ENCODE measurements around the gene MTHFD2L.

Gene MTHFD2L

DNA sequence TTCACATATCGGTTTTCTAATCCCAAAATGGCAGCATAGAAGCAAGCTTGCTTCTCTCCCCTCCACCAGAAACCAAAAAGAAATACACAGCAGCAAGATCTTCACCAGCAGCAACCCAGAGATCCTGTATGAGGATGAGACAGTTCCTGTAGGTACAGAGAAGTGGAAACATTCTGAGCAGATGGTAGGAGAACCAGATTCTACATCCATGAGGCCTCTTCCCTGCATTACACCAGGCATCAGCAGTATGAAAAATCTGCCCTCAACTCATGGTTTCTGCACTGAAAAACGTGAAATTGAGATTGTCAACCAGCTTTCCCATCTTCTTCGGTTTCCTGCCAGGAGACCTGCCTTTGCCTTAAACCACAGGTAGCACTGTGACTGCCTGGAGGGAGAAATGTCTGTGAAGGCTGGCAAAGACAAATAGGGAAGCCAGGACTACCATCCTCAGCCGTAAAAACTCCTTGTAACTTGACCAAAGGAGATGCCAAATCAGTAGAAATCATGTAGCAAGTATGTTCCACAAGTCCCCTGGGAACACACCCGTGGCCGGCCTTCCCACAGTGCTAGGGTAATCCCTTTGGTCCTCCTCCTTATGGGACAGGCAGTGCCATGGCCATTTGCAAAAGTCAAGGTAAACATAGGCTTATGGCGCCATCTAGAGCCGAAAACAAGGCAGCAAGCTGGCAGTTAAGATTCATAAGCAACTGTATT lies 24.0 kb upstream of the MTHFD2L start:
- peak; percentile 67 for DNase-seq

DNA sequence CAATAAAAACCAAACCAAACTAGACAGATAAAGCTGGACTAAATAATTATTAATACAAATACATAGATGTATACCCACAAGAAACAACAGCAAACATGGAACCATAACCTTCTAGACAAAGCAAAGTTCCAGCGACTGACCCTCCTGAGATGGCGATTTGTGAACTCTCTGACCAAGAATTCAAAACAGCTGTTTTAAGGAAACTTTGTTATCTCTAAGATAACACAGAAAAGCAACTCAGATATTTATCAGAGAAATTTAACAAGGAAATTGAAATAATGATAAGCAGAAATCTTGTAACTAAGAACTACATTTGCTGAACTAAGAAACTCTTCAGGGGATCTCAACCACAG lies 23.4 kb upstream of the MTHFD2L start:
- no peak for DNase-seq

DNA sequence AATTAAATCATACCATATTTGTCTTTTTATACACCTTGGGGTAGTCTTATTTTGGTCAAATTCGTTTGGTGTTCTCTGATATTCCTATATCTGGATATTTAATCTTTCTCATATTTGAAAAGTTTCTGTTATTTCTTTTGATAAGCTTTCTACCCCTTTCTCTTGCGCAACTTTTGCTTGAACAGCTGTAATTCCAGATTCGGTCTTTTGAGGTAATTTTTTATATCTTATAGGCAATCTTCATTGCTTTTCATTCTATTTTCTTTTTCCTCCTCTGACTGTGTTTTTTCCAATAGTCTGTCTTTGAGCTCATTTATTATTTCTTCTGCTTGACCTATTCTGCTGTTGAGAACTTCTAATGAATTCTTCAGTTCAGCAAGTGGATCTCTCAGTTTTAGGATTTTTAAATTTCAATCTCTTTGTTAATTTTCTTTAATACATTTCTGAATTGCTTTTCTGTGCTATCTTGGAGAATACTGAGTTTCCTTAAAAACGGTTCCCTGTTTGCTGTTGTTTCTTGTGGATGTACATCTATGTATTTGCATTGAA lies 11.3 kb upstream of the MTHFD2L start:
- no peak for DNase-seq

DNA sequence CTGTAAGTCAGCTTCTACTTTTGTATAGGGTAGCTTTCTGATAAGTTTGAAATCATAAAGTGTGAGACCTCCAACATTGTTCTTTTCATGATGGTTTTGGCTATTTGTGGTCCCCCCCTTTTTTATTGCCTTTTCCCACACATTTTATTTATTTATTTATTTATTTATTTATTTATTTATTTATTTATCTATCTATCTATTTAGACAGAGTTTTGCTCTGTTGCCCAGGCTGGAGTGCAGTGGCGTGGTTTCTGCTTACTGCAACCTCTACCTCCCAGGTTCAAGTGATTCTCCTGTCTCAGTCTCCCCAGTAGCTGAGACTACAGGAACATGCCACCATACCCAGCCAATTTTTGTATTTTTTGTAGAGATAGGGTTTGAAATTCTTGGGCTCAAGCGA lies 9.7 kb upstream of the MTHFD2L start:
- no peak for DNase-seq

DNA sequence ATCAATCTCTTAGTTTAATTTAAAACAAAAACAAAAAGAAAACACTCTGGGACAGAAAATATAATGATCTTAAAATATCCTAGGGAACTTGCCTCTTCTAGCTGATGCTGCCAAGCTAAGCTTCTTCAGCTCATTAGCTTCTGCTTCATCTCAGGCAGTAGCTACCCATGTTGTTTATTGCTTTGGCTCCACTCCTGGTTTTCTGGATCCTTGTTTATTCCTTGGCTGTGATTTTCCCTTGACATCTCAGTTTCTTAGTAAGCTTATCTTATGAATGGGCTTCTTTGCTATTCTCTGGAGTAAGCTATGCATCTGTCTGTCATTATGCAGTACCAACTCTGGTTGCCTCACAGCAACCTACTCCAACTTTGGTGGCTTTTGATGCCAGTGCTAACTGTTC lies 5.1 kb upstream of the MTHFD2L start:
- DNase-seq = no peak

DNA sequence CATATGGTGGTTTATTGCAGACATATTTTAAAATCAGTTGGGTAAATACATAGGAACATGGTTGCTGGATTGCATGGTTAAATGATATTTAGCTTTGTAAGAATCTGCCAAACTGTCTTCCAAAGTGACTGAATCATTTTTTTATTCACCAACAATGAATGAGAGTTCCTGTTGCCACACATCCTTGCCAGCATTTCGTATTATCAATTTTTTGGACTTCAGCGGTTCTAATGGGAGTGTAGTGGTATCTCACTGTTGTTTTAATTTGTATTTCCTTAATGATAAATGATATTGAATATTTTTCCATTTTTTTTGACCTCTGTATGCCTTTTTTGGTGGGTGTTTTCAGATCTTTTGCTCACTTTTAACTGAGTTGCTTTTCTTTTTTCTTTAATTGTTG lies 1.4 kb upstream of the MTHFD2L start:
- DNase-seq = no peak

DNA sequence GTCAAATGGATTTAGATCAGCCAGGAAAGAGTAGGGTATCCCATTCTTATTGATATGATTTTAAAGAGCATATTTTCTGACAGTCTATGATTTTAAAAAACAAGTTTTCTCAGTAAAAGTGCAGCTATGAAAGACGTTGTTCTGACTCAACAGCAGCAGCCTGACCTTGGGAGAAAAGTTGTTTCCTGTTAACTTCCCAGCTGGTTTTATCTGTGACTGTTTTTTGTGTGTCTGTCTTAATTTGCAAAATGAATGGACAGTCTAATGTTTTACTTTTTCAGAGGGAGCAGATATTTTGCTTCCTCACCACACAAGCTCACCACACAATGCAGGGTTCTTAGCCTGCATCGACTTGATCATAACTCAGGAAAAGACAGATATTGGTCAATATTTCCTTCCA lies 764 bp upstream of the MTHFD2L start:
- DNase-seq = no peak

DNA sequence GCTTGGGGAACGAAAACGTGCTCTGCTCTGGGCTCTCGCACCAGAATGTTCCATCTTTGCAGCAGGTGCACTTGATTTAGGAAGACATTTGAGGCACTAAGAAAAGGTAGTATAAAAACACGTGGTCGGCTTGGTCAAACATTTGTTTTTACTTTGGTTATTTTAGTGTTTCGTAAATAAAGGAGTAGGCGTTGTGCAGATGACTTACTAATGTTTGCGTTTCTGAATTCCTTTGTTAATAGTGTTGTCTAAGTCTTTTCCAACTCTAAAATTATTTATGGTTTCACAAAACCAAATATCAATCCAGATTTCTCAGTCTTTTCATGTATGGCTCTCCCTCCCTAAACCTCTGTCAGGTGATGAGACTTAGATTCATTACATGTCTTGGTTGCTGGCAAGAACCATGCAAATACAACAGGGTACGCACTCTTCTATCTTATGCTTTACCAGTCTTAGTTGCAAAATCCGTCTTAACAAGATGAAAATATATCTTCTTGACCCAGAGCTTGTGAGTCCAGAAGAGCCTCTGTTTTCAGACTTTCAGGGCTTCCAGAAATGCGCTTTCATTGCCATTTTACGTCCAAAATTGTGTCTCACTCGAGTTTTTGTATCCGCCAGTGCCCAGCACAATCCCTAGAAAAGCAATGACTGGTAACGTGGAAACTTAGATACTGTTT lies 686 bp downstream of the MTHFD2L start:
- DNase-seq = peak; percentile 53

DNA sequence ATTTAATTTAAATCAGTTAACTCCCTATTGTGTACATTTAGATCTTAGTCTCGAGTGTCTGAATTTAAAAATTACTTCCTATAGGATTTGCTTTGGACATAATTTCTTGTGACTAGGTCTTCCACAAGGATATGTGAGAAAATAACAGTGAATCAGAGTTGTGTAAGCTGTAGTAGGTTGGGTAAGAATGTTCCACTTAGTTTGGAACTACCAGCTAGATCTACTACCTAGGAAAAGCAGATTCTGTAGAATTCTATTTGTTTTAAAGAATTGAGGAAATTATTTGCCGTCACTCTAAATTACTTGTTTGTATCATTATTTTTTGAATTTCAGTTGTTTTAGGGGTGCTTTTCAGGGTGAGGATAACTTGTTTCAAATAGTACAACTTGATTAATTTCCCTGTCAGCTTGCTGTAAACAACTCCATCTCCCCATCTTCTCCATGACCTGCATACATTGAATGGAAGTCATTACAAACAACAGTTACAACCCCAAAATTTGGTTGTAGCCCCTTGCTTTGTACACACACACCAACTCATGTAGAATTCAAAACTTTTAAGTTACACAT lies 1.3 kb downstream of the MTHFD2L start:
- DNase-seq = no peak

DNA sequence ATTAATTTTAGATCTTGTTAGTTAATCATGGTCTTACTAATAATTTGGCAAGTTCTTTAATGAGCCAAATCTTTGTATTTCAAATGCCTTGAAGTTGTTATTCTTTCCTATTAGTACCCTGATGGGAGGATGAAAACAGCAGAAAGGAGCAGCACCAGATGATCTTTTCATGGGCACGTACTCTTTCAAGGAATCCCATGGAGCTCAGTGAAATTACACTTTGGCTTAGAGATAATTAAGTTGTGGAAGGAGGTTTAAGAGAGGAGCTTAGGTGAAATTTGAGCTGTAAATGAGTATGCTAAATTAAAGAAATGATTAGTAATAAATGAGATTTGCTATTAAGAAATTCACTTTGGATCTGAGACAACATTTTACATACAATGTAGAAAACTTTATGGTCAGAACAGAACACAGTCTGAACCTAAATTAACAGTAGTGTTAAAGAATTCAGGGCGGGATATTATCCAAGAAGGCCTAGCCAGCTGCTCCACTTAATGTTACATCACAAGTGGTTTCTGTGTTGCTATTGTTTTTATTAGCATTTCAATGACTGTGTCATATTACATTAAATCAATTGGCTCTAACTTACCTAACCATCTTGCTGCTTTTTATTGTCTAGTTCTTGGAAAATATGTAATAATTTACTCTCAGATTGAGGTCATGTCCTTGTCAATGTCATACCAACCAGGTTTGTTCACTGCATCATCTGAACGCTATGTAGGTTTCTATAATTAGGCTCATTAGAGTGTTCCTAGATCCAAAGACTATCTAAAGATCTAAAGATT lies 3.9 kb downstream of the MTHFD2L start:
- no peak for DNase-seq

DNA sequence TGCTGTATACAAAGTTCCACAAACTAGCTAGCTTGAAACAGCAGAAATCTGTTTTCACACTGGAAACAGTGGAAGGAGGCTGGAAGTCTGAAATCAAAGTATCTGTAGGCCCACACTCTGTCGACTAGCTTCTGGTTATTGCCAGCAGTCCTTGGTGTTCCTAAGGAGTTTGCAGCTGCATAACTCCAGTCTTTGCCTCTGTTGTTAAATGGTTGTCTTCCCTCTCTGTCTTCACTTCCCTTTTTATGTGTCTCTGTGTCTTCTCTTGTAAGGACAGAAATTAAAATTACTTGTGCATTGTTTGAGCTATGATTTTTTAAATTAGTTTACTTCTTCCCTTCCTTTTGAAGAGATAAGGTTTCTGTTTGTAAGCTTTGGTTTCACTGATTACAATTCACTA lies 8.2 kb downstream of the MTHFD2L start:
- no peak for DNase-seq

DNA sequence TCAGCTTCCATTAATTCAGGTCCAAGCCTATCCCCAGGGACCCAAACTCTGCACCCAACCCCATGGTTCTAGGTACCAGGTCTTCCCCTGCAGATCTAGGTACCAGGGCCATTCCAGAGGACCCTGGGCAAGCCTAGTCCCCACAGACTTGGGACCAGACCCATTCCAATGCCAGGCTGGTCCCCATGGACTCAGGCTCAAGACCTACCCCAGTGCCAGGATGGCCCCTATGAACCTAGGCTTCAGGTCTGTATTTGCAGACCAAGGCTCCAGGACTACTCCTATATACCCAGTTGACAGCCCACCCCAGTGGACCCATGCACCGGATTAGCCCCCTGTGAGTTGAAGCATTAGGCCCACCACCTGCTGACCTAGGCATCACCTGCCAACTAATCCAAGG lies 8.9 kb downstream of the MTHFD2L start:
- no peak for DNase-seq

DNA sequence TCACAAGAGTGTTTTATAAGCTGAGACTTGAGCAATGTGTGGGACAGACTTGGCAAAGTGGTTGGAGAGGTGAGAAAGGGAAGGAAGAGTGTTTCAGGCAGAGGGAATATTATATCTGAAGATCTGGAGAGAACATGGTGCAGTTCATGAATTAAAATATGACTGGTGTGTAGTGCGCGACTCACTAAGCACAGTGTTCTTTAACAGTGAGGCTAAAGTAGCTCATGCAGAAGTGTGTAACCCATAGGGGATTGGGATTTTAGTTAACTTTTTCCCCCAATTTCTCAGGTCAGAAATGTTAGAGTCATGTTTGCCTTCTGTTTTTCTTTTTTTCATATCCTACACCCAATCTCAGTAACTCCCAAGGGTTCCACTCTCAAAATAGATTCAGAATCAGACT lies 9.7 kb downstream of the MTHFD2L start:
- no peak for DNase-seq

DNA sequence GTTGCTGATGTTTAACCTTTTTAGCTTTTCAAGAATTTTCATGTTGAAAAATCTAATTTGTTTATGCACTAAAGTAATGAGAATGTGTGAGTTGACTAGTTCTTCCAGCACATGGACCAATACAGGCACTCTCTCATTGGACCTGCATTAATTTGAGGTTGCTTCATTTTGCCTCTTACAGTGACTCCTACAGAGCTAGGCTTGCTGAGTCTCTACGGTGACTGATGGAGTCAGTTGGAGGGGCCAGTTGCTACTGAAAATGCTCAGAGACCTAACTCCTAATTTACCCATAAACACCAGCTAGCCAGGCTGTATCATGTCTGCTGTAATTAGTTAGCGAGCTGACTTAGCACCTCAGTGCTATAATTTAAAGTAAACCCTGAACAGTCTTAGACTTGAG lies 10.9 kb downstream of the MTHFD2L start:
- no peak for DNase-seq

DNA sequence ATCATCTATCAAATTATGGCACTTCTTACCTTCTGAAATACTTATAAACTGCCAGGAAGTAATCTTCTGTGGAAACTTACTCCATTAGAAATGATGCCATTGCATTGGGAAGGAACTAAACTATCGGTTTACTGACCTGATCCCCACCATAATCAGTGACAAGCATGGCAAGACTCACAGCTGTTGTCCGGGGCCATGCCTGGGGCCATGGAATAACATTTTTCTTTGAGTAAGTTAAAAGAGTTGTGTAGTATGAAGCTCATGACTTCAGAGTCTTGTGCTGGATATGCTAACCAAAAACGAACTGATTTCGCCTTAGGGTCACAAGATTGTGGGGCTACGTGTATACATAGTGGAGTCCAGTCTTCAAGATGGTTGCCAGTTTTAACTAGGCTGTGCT lies 15.4 kb downstream of the MTHFD2L start:
- DNase-seq = no peak

DNA sequence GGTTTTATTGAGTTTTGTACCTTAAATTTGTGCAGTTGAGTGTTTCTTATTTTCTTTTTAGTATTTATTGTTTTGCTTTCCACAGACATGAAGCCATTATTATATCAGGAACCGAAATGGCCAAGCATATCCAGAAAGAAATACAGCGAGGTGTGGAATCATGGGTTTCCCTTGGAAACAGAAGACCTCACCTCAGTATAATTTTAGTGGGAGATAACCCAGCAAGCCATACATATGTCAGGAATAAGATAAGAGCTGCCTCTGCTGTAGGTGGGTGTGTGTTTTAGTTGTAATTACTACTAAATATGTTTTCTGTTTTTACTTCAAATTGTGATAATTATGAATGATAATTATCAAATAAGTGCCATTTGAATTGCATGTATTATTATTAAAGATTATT lies 16.5 kb downstream of the MTHFD2L start:
- no peak for DNase-seq

DNA sequence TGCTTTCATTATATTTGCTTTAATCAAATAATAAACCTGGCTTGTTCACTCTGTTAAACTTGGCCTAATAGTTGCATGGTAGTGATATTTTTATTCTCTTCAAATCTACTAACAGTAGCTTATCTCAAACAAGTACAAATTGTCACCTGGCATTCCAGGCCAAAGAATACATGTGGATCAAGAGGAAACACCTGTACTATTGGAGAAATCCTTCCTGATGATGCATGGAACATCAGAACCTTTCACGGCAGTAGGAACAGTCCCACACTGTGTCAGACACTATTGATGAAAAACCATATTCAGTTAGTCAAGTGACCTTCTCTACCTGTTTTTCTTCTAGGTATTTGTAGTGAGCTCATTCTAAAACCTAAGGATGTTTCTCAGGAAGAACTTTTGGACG lies 17.0 kb downstream of the MTHFD2L start:
- DNase-seq = no peak

DNA sequence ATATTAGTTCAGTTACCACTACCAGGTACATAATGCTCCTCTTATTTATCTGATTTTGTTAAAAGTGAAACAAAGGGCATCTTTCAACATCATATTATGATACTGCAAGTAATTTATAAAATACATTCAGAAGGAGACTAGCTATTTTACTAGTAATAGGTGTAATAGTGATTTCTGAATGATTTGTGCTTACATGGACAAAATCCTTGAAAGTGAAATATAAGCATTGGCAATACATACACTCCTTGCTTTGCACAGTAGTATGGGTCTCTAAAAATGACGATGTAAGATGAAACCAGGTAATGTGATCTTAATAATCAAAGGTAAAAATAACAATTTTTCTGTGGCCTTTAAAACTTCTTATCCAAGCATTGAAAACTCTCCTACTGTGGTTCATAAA lies 17.5 kb downstream of the MTHFD2L start:
- no peak for DNase-seq

DNA sequence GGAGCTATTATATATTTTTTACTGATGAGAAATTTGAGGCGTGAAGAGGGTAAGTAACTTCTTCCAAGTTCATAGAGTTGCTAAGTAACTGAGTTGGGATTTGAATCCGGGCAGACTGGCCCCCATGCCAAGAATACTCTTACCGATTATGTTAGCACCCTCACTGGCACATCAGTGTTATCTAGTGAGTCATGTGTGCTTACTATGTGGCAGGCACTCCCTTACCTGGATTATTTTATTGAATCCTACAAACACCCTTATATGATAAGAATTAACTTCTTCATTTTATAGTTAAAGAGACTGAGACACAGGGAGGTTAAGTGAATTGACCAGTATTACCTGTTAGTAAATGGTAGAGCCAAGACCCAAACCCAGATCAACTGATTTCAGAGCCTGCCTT lies 20.9 kb downstream of the MTHFD2L start:
- DNase-seq = no peak

DNA sequence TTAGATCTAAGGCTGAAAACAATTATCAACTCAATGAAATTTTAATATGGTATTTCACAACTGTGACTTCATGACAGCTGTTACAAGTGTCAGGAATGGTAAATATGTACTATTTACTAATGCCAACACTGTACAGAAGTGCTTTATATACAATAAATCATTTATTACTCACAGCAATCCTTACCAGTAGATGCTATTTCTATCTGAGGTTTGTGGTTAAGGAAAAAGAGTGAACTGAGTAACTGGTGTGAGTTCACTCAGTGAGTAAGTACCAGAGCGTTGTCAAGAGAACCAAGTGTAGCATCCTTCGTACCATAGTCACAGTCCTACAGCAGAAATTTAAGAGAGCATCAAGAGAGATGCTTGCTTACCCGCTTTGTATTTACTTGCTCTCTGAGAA lies 23.3 kb downstream of the MTHFD2L start:
- DNase-seq = no peak

DNA sequence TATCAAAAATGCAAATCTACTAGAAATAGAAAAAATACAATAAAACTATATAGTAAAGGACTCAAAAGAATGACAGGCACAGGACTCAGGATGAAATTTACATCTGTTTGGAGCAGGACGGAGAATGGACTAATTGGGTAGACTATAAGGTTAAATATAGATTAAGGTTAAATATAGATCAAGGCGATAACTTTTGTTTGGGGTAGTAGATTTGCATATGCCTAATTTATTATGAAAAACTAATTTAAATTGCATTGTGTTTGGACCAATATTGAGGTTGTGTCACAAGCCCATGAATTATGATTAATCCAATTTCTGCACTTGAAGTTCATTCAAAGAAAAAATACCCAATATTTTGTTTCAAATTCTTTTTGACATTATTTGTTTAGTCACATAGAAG lies 31.0 kb downstream of the MTHFD2L start:
- no peak for DNase-seq

DNA sequence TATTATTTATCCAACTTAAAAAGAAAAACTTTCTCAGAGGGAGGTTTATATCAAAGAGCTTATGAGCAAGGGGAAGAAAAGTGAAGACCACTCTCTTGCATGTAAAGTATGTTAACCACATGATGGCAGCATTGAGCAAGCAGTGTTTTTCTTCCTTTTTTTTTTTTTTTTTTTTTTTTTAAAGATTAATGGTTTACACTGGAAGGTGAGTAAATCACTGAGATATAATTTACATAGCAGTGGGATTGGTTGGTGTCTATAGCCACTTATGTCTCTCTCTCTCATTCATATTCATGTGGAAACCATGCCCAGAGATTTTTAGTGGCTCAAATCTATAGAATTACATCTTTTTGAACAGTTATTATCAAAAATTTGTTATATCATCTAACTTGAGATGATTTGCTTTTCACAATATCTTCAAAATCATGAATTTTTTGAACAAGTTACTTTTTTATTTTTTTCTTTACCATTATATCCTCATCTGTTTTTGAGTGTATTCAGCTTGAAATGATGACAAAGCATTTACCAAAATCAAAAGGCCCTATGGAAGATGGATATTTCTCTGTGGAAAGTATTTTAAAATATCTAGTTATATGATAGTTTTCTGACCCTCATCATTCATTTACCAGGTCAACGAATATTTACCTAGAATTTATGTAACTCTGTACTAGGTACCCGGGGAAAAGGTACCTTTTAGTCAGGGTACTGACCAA lies 31.6 kb downstream of the MTHFD2L start:
- no peak for DNase-seq

DNA sequence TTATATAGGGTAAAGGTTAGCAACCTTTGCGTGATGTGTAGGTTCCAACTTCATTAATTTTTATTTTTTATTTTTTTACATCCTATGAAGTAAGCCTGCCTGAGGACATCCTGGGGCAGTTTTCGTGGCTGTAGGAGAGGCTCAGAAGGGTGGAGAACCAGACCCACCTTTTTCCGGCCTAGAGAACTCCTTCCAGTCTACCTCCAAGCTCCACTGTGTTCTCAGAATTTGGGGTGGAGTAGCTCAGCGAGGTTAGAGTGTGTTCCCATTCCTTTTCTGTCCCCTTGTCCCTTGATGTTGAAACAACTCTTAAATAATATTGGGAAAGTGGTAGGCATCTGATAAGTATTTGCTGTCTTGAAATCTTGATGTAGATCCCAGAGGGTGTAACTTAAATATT lies 32.4 kb downstream of the MTHFD2L start:
- no peak for DNase-seq

Data from KG1 (cell line).